ENCODE data around the gene MGAT4B. TPM values are rescaled to one million over a fixed set of nuclear protein-coding genes. Genes with fewer than 3 reads are reported as not detected.

Gene MGAT4B
- total RNA-seq, 2 experiments from 2014 or later, result 141 to 145 TPM

- no peak overlapping the region for H3K4me3 ChIP-seq (ENCODE audit: low read length)
- no peaks in the 10 kb centered on the region for H3K9me3 ChIP-seq (ENCODE audit: control insufficient read depth in 1 of 2, insufficient read depth in 1 of 2, low read length in 2 of 2)
- intact Hi-C loops (cut with DNase I, micrococcal nuclease), result no loop called here
- H3K27me3 ChIP-seq (ENCODE audit: control insufficient read depth in 1 of 2, insufficient read depth in 2 of 2, low read length in 2 of 2), result no peaks in the 10 kb centered on the region
- POLR2A ChIA-PET, result no interaction called here
- CTCF ChIA-PET, result interaction anchor here (1.0 to 1.5 kb wide), 2 partner anchors 8 to 31 kb away, joined by 3 read pairs; no protein-coding TSS in a partner anchor
- Mint-ChIP-seq H3K27me3 (no peaks in the 10 kb centered on the region), H3K4me3 (no peak overlapping the region), H3K27ac (no peak overlapping the region), H3K36me3 (ENCODE audit: low read depth) (peaks cover 91% of the 10 kb centered on the region), H3K4me1 (ENCODE audit: low read depth) (peaks cover 10% of the 10 kb centered on the region), H3K9me3 (no peaks in the 10 kb centered on the region)
- no peak for DNase-seq
- ATAC-seq (ENCODE audit: poor library complexity), result no peak
- peaks cover 90% of the 10 kb centered on the region for H3K36me3 ChIP-seq (ENCODE audit: insufficient read depth, low read length)
- H3K27ac ChIP-seq (ENCODE audit: low read depth in 1 of 2, low read length in 2 of 2), result no peak overlapping the region
- TF ChIP-seq, protein P1, sequence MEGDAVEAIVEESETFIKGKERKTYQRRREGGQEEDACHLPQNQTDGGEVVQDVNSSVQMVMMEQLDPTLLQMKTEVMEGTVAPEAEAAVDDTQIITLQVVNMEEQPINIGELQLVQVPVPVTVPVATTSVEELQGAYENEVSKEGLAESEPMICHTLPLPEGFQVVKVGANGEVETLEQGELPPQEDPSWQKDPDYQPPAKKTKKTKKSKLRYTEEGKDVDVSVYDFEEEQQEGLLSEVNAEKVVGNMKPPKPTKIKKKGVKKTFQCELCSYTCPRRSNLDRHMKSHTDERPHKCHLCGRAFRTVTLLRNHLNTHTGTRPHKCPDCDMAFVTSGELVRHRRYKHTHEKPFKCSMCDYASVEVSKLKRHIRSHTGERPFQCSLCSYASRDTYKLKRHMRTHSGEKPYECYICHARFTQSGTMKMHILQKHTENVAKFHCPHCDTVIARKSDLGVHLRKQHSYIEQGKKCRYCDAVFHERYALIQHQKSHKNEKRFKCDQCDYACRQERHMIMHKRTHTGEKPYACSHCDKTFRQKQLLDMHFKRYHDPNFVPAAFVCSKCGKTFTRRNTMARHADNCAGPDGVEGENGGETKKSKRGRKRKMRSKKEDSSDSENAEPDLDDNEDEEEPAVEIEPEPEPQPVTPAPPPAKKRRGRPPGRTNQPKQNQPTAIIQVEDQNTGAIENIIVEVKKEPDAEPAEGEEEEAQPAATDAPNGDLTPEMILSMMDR (IDR thresholded peaks at IDR 0.05), result no peak
- peaks cover 2% of the 10 kb centered on the region for H3K4me1 ChIP-seq (ENCODE audit: insufficient read depth, low read length)
These were observed 35.3 kb downstream of the MGAT4B start for GRCh38 chr5:179771311-179771895.

DNA sequence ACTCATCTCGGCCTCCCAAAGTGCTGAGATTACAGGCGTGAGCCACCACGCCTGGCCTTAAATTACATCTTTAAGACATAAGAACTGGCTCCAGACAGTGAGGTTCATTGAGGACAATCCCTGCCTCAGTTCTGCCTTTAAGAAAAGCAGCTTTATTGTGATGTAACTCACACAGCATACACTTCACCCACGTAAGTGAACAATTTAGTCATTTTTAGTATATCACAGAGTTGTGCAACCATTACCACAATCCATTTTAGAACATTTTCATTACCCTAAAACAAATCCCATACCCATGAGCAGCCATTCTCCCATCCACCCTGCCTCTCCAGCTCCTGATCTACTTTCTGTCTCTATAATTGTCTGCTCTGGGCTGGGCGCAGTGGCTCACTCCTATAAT is 36.9 kb downstream of the MGAT4B start:
- Mint-ChIP-seq H3K9me3 (no peaks in the 10 kb centered on the region), H3K4me3 (no peak overlapping the region), H3K27ac (no peak overlapping the region), H3K27me3 (no peaks in the 10 kb centered on the region), H3K4me1 (ENCODE audit: low read depth) (peaks cover 22% of the 10 kb centered on the region), H3K36me3 (ENCODE audit: low read depth) (peaks cover 94% of the 10 kb centered on the region)
- intact Hi-C loops (cut with DNase I, micrococcal nuclease), result no loop called here
- no peak overlapping the region for H3K27ac ChIP-seq (ENCODE audit: low read depth in 1 of 2, low read length in 2 of 2)
- peaks cover 10% of the 10 kb centered on the region for H3K4me1 ChIP-seq (ENCODE audit: insufficient read depth, low read length)
- H3K27me3 ChIP-seq (ENCODE audit: control insufficient read depth in 1 of 2, insufficient read depth in 2 of 2, low read length in 2 of 2), result no peaks in the 10 kb centered on the region
- DNase-seq (no peak), ATAC-seq (ENCODE audit: poor library complexity) (no peak)
- H3K4me3 ChIP-seq (ENCODE audit: low read length), result no peak overlapping the region
- POLR2A ChIA-PET, result interaction anchor here (1.1 kb wide), 1 partner anchor 10 kb away, joined by 3 read pairs; no protein-coding TSS in a partner anchor
- CTCF ChIA-PET, result no interaction called here
- TF ChIP-seq, protein P1 (IDR thresholded peaks at IDR 0.05), result no peak
- peaks cover 89% of the 10 kb centered on the region for H3K36me3 ChIP-seq (ENCODE audit: insufficient read depth, low read length)
- H3K9me3 ChIP-seq (ENCODE audit: control insufficient read depth in 1 of 2, insufficient read depth in 1 of 2, low read length in 2 of 2), result no peaks in the 10 kb centered on the region

DNA sequence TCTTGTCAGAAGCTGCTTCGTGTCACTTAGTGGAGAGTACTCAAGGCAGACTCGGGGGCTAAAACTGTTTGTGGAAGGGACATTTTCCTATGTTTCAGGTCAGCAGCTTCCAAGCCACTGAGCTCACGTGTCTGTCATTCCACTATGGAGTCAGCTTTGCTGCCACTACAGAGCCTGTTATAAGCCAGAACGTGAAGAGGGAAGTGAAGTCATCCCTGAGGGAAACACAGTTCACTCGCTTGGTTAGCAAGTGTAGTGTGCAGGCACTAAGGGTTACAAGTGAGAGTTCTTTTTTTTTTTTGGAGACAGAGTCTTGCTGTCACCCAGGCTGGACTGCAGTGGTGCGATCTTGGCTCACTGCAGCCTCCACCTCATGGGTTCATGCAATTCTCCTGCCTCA is 37.4 kb downstream of the MGAT4B start:
- H3K4me3 Mint-ChIP-seq, result no peak overlapping the region
- DNase-seq (no peak), ATAC-seq (ENCODE audit: poor library complexity) (no peak)
- no peaks in the 10 kb centered on the region for H3K27me3 Mint-ChIP-seq
- POLR2A ChIA-PET, result interaction anchor here (1.1 kb wide), 1 partner anchor 11 kb away, joined by 3 read pairs; no protein-coding TSS in a partner anchor
- CTCF ChIA-PET, result interaction anchor here (0.6 kb wide), 1 partner anchor 17 kb away, joined by 3 read pairs; no protein-coding TSS in a partner anchor
- Histone ChIP-seq H3K4me3 (ENCODE audit: low read length) (no peak overlapping the region), H3K27me3 (ENCODE audit: control insufficient read depth in 1 of 2, insufficient read depth in 2 of 2, low read length in 2 of 2) (no peaks in the 10 kb centered on the region), H3K4me1 (ENCODE audit: insufficient read depth, low read length) (peaks cover 10% of the 10 kb centered on the region), H3K9me3 (ENCODE audit: control insufficient read depth in 1 of 2, insufficient read depth in 1 of 2, low read length in 2 of 2) (no peaks in the 10 kb centered on the region), H3K36me3 (ENCODE audit: insufficient read depth, low read length) (peaks cover 84% of the 10 kb centered on the region), H3K27ac (ENCODE audit: low read depth in 1 of 2, low read length in 2 of 2) (no peak overlapping the region)
- H3K4me1 Mint-ChIP-seq (ENCODE audit: low read depth), result peaks cover 22% of the 10 kb centered on the region
- peaks cover 91% of the 10 kb centered on the region for H3K36me3 Mint-ChIP-seq (ENCODE audit: low read depth)
- intact Hi-C loops (cut with DNase I, micrococcal nuclease), result no loop called here
- no peak overlapping the region for H3K27ac Mint-ChIP-seq
- TF ChIP-seq, protein P1 (IDR thresholded peaks at IDR 0.05), result no peak
- no peaks in the 10 kb centered on the region for H3K9me3 Mint-ChIP-seq

All from CD4-positive, alpha-beta T cell (primary cell).